Measurements from ENCODE around the gene TMEM14B.
"Not testable (repeated sequence)": the region's sequence is repeated elsewhere in the genome, so short reads cannot be mapped to it uniquely, and the experiment has no call there.

Gene TMEM14B

DNA sequence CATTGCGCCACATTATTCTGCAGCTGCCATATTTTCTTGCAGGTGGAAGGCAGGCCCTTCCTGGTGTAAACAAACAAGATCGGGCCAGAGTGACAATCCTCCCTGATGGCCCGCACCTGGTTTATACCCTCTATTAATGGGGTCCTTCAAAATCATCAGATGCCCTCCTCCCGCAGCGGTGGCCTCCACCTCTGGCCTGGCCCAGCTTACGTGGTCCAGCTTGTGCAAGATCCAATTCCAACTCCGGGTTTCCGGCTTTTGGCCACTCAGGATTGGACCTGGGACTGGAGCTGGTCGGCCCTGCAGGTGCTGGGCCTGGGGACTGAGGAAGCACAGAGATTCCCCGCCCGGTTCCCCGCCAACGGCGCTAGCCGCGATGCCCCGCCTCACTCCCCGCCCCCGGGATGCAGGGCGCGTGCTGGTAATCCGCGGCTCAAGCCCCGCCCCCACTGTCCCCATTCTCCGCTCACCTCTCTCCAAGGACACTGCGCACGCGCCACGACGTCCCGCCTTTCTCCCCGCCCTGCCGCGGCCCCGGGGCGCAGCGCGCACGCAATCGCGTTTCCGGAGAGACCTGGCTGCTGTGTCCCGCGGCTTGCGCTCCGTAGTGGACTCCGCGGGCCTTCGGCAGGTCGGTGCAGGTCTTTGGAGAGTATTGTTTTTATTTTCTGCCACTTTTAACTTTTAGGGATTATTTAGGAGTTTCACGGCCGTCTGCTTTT is at the start of gene TMEM14B:
TMEM14B (plus strand) TSS at position 555 of the 722 bp plus-strand sequence. CDS start 1,441 bp downstream, outside the sequence.
- DNase-seq, result peak; percentile 96

DNA sequence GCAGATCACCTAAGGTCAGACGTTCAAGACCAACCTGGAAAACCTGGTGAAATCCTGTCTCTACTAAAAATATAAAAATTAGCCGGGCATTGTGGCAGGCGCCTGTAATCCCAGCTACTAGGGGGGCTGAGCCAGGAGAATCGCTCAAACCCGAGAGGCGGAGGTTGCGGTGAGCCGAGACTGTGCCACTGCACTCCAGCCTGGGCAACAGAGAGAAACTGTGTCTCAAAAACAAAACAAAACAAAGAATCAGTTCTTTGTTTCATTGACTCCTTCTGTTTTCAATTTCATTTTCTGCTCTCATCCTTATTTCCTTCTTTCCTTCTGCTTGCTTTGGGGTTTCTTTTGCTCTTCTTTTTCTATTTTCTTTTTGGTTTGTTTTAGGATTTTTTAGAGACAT is 33.6 kb upstream of the TMEM14B start:
- DNase-seq, result no peak

DNA sequence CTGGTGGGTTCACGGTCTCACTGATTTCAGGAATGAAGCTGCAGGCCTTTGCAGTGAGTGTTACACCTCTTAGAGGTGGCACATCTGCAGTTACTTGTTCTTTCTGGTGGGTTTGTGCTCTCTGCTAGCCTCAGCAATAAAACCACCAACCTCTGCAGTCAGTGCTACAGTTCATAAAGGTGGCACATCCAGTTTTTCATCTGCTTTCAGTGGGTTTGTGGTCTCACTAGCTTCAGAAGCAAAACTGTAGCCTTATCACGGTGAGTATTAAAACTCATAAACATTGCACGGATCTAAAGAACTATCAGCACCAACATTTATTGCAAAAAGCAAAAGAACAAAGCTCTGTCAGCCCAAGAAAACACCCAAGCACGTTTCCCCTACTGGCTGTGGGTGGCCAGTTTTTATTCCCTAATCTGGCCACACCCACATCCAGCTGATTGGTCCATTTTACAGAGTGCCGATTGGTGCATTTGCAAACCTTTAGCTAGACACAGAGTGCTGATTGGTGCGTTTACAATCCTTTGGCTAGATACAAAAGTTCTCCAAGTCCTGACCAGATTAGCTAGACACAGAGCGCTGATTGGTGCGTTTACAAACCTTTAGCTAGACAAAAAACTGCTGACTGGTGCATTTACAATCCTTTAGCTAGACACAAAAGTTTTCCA is 28.2 kb upstream of the TMEM14B start:
- DNase-seq, result no peak

DNA sequence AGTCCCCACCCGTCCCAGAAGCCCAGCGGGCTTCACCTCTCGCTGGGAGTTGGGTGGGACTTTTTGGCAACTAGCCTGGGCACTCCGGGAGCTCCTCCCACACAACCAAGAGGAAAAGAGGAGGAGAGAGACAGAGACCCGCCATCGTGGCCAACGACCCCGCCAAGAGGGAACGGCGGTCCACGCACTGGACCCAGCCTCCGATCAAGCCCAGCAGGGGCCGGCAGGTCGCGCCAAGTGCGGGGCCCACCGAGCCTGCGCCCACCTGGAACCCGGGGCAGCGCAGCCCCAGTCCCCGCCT is 27.7 kb upstream of the TMEM14B start:
- DNase-seq, result no peak

DNA sequence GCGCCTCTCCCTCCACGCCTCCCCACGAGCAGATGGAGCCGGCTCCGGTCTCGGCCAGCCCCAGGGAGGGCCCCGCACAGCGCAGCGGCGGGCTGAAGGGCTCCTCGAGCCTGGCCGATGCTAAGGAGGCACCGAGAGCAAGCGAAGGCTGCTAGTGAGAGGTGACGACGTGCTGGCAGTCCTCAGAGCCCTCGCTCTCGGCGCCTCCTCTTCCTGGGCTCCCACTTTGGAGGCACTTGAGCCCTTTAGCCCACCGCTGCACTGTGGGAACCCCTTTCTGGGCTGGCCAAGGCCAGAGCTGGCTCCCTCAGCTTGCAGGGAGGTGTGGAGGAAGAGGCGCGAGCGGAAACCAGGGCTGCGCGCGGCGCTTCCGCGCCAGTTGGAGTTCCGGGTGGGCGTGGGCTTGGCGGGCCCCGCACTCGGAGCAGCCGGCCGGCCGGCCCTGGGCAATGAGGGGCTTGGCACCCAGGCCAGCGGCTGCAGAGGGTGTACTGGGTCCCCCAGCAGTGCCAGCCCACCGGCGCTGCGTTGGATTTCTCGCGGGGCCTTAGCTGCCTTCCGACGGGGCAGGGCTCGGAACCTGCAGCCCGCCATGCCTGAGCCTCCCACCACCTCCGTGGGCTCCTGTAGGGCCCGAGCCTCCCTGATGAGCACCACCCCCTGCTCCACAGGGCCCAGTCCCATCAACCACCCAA is 27.2 kb upstream of the TMEM14B start:
- DNase-seq, result no peak

DNA sequence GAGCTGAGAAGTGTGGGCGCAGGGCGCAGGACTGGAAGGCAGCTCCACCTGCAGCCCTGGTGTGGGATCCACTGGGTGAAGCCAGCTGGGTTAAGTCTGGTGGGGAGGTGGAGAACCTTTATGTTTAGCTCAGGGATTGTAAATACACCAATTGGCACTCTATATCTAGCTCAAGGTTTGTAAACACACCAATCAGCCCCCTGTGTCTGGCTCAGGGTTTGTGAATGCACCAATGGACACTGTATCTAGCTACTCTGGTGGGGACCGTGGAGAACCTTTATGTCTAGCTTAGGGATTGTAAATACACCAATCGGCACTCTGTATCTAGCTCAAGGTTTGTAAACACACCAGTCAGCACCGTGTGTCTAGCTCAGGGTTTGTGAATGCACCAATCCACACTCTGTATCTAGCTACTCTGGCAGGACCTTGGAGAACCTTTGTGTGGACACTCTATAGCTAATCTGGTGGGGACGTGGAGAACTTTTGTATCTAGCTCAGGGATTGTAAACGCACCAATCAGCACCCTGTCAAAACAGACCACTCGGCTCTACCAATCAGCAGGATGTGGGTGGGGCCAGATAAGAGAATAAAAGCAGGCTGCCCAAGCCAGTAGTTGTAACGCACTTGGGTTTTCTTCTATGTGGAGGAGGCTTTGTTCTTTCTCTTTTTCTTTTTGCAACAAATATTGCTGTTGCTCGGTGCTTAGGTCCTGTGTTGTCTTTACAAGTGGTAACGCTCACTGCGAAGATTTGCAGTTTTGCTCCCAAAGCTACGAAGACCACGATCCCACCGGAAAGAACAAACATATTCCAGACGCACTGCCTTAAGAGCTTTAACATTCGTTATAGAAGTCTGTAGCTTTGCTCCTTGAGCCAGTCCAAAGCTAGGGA is 26.4 kb upstream of the TMEM14B start:
- not testable (repeated sequence) for DNase-seq

DNA sequence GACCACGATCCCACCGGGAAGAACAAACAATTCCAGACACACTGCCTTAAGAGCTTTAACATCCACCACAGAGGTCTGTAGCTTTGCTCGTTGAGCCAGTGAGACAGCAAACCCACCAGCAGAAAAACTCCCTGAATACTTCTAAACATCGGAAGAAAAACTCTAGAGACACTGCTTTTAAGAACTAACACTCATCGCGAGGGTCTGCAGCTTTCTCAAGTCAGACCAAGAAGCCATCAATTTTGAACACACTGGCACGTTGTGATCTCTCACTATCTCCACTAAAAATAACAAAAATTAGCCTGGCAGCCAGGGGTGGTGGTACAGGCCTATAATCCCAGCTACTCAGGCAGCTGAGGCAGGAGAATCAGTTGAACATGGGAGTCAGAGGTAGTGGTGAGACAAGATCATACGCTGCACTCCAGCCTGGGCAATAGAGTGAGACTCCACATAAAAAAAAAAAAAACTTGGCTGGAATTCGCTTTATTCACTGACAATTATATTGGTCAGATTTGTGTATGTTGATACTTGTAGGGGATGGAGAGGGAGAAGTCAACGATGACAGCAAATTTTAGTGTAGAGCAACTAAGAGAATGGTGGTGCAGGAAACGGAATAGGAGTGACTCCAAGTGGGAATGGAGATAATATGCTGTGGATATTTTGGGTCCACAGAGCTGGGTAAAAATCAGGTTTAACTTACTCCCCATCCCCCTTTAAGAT is 25.6 kb upstream of the TMEM14B start:
- DNase-seq, result no peak

DNA sequence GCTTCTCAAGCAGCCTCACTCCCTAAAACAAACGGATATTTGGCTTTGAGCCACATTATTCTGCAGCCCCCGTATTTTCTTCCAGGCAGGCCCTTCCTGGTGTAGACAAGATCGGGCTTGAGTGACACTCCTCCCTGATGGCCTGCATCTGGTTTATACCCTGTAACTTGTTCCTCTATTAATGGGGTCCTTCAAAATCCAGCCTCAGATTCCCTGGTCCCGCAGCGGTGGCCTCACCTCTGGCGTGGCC is 25.1 kb upstream of the TMEM14B start:
- no peak for DNase-seq

DNA sequence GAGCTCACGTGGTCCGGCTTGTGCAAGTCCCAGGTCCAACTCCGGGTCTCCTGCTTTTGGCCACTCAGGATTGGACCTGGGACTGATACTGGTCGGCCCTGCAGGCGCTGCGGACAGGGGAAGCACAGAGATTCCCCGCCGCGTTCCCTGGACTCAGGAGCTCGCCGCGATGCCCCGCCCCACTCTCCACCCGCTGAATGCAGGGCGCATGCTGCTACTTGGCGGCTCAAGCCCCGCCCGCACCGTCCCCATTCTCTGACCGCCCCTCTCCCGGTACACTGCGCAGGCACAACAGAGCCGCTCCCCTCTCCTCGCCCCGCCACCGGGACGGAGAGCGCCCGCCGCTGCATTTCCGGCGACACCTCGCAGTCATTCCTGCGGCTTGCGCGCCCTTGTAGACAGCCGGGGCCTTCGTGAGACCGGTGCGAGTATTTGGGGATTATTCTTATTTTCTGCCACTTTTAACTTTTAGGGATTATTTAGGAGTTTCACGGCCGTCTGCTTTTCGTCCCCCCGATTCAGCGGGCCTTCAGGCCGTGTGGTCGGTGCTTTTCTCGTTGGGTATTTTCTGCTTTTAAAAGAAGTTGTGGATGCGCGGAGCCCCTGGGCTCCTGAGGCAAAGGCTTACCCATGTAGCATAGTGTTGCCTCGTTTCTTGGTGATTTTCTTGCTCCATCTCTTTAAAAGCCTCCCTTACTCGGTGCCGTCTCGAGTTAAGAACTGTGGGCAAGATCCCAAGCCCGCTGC is 24.6 kb upstream of the TMEM14B start, which contains the start of gene TMEM14C:
TMEM14C (plus strand) TSS at position 251 of the 747 bp plus-strand sequence. CDS start 1,544 bp downstream, outside the sequence.
- peak; percentile 94 for DNase-seq

DNA sequence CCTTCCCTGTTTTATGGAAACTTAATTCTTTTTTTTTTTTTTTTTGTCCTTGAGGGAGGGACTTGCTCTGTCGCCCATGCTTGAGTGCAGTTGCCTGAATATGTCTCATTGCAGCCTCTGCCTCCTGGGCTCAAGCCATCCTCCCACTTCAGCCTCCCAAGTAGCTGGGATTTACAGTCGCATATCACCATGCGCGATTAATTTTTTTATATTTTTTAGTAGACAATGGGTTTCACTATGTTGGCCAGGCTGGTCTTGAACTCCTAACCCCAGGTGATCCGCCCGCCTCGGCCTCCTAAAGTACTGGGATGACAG is 24.1 kb upstream of the TMEM14B start:
- no peak for DNase-seq

DNA sequence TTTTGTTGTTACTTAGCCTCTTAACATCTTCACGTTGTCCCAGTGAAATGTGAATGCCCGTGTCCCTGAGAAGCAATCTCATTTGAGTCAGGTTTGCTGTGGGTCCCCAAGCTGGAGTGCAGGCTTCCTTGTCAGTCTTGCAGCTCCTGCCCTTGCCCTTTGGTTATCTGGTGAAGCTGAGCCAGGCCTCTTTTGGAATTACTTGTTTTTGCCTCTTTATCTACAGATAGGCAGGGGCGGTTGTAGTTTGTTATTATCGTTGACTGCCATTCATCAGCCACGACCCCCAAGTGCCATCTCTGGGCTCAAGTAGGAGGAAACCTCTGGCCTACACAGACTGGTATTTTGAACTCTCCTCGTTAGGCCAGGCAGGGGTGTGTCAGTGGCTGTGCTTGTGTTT is 22.6 kb upstream of the TMEM14B start:
- no peak for DNase-seq

DNA sequence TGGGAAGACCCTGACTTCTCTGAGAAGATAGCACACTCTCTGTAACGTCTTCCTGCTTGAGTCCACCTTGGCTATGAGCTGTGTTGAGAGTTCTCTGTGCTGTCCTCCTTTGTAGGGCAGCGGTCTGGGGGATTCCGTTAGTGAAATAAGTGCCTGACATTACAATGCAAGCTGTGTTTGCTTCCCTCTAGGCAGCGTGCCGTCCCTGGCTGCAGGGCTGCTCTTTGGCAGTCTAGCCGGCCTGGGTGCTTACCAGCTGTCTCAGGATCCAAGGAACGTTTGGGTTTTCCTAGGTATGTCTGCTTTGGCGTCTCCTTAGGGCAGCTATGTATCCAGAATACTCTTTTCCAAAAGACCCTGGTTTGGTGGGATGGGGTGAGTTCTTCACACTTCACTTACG is 21.9 kb upstream of the TMEM14B start:
- peak; percentile 66 for DNase-seq

DNA sequence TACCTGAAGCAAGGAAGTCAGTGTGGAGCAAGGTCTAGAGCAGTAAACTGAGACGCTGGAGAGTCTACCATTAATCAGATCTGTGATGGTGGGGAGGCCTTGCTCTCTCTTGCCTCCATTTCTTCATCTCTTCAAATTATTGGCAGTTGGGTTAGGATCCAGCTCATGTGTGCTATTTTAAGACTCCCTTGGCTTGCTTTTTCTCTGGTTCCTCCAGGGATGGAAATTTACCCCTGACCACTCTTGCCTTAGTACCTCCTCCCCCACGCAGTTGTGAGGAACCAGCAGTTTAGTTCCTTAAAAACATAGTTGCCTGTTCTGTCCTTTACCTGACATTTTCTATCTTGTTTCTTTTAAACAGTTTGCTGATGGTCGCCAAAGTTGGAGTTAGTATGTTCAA is 17.4 kb upstream of the TMEM14B start:
- DNase-seq, result no peak

DNA sequence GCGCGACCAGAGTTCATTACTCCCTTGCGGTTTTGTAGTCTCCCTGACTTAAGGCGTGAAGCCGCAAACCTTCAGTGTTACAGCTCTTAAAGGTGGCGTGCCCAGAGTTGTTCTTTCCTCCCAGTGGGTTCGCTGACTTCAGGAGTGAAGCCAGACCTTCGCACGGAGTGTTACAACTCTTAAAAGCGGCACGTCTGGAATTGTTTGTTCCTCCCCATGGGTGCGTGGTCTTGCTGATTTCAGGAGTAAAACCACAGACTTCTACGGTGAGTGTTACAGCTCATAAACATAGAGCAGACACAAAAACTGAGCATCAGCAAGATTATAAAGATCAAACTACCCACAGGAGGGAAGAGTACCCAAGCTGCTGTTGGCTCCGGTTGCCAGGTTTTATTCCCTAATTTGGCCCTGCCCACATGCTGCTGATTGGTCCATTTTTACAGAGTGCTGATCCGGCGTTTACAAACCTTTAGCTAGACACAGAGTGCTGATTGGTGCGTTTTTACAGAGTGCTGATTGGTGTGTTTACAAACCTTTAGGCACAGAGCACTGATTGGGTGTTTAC is 14.4 kb upstream of the TMEM14B start:
- no peak for DNase-seq

DNA sequence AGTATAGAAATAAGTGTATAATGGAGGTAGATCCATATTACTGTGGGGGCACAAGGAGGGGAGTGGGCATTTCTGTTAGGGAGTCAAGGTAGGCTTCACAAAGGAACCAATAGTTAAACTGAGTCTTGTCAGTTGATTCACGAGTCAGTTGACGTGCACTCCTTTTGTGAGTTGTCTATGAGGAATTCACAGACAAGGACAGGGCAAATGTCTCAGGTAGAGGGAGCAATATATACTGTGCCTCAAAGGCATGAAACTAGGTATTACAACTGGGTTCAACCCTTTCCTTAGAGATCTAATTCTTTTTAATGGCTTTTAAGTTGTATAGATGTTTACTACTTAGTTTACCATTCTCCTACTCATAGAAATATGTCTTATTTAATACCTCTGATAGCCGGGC is 13.7 kb upstream of the TMEM14B start:
- no peak for DNase-seq

DNA sequence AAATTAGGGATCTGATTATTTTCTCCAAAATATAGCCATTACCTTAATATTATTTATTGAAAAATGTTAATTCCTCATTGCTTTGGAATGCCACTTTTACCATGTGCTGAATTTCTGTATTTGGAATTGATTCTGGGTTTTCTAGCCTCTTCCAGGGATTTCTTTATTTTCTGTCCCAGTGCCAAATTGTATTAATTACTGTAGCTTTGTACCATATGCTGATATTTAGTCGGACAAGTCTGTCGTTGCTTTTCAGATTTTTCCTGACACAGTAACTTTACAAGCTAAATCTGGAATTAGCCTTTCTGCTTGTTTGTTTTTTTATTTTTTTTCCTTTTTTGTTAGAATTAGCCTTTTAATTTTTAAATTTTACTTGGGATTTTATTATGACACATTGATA is 10.9 kb upstream of the TMEM14B start:
- no peak for DNase-seq

DNA sequence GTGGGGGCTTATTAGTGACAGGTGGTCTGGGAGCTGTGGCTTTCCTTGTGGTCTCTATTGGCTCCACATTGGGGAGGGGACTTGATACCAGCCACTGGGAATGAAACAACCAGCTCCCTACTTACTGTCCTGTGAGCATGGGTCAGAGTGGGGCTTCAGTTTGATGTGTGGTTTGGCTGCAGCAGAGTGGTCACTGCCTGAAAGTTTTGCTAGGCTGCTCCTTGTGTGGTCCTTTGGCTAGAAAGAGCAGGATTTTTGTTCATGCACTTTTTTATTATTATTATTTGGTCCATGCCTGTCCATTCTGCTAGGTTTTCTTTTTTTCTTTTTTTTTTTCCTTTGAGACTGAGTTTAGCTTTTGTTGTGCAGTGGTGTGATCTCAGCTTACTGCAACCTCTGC is 7.5 kb upstream of the TMEM14B start:
- no peak for DNase-seq

DNA sequence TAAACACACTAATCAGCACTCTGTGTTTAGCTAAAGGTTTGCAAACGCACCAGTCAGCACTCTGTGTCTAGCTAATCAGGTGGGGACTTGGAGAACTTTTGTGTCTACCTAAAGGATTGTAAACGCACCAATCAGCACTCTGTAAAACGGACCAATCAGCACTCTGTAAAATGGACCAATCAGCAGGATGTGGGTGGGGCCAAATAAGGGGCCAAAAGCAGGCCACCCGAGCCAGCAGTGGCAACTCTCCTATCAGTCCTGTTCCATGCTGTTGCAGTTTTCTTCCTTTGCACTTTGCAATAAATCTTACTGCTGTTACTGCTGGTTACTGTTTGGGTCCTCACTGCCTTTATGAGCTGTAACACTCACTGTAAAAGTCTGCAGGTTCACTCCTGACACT is 6.0 kb upstream of the TMEM14B start:
- not testable (repeated sequence) for DNase-seq

DNA sequence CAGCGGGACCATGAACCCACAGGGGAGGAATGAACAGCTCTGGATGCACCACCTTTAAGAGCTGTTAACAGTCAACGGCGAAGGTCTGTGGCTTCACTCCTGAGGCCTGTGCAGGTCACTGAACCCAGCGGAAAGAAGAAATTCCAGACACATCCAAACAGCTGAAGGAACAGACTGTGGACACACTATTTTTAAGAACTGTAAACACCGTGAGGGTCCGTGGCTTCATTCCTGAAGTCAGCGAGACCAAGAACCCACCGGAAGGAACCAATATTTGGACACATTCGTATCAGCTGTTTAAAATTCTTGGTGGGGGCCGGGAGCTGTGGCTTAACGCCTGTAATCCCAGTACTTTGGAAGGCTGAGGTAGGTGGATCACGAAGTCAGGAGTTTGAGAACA is 5.4 kb upstream of the TMEM14B start:
- DNase-seq, result no peak

DNA sequence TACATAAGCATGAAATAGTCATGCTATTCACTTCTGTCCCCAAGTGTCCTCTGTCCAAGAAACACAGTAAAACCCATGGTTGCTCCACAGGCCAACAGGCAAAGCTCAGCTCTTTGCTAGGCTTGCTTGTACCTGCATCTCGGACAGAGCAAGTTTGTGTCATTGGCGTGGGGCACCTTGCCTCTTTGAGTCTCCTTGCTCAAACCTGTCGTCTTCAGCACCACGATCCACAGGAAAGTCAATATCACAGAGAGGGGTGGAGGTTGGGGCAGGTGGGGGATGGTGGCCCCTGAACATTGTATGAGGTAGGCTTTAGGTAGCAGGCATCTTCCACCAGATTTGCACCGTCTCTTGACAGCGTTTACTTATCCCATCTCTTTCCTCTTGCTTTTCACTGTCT is 4.1 kb upstream of the TMEM14B start:
- DNase-seq, result no peak

DNA sequence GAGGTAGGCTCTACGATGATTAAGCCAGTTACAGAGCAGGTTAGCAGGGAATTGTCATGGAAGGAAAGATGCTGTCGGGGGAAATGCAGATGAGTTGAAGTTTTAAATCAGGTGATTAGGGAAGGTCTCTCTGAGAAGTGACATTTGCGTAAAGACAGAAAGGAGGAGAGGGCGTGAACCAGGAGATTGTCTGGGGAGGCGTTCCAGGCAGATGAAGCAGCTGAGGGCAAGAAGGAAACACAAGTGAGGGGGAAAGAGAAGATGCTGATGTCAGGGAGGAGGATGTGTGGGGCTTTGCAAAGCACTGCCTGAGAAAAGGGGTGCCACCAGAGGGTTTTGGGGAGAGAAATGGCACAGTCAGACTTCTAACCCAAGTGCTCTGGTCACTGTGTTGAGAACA is 2.5 kb upstream of the TMEM14B start:
- DNase-seq, result no peak

DNA sequence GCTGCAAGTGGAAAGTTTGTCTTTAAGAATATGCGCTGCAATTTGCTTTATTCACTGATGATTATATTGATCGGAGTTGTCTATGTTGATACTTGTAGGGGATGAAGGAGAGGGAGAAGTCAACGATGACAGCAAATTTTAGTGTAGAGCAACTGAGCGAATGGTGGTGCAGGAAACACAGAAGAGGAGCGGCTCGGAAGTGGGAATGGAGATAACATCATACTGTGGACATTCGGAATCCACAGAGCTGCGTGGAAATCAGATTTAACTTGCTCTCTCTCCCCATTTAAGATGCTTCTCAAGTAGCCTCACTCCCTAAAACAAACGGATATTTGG is 722 bp upstream of the TMEM14B start:
- no peak for DNase-seq

Data from NCI-H526 treated with DMSO at 0.1 percent for 48 hours (cell line).